Transverse colon (tissue), 3 donors: ENCODE measurements around the gene INHBC.

Experiments used
- POLR2A ChIP-seq: fragments of 450-650 bp; IDR thresholded peaks from one replicate; pipeline ENCODE4 v1.6.1; 2016; ENCODE audit warnings: antibody characterized with exemption, mild to moderate bottlenecking, moderate library complexity
- TF ChIP-seq, protein P1 (sequence below), 5 experiments: fragments of 200-600 bp in 3 of 5; fragments of 450-650 bp in 2 of 5; sonication (generic) in 3 of 5; IDR thresholded peaks; 1 replicate in 2 of 5; 2 replicates in 3 of 5; pipeline ENCODE4 v1.5.1; 2016 to 2017; ENCODE audit warnings: antibody characterized with exemption in 5 of 5, inconsistent platforms in 3 of 5, mild to moderate bottlenecking in 2 of 5, moderate library complexity in 1 of 5

- TF ChIP-seq, protein P1, sequence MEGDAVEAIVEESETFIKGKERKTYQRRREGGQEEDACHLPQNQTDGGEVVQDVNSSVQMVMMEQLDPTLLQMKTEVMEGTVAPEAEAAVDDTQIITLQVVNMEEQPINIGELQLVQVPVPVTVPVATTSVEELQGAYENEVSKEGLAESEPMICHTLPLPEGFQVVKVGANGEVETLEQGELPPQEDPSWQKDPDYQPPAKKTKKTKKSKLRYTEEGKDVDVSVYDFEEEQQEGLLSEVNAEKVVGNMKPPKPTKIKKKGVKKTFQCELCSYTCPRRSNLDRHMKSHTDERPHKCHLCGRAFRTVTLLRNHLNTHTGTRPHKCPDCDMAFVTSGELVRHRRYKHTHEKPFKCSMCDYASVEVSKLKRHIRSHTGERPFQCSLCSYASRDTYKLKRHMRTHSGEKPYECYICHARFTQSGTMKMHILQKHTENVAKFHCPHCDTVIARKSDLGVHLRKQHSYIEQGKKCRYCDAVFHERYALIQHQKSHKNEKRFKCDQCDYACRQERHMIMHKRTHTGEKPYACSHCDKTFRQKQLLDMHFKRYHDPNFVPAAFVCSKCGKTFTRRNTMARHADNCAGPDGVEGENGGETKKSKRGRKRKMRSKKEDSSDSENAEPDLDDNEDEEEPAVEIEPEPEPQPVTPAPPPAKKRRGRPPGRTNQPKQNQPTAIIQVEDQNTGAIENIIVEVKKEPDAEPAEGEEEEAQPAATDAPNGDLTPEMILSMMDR (IDR thresholded peaks at IDR 0.05): no peak
- no peak for TF ChIP-seq POLR2A
These were observed 14.1 kb upstream of the INHBC start for GRCh38 chr12:57420482-57420881.
